Esophagus squamous epithelium (tissue), 5 donors: Measurements from ENCODE around the gene SELENOO. TPM values are rescaled to one million over a fixed set of nuclear protein-coding genes. Genes with fewer than 3 reads are reported as not detected.

Experiments
- DNase-seq: peaks from one replicate; lab custom pipeline; 2025; lab: John Stamatoyannopoulos, UW
- H3K27ac ChIP-seq, 4 donors: fragments of 200-600 bp; sonication (generic); one replicate each; pipeline ENCODE4 v1.5.1; 2016 to 2019; ENCODE audit warnings: mild to moderate bottlenecking in 1 of 4
- H3K27me3 ChIP-seq, 4 donors: fragments of 200-600 bp; sonication (generic); 1 replicate in 3 of 4; 2 replicates in 1 of 4; pipeline versions ENCODE4 v1.5.1 to v1.6.0; 2017 to 2021; ENCODE audit warnings: antibody characterized with exemption in 1 of 4
- H3K36me3 ChIP-seq, 3 donors: fragments of 200-600 bp; sonication (generic); one replicate each; pipeline ENCODE4 v1.5.1; 2016 to 2019
- H3K4me1 ChIP-seq, 3 donors: fragments of 200-600 bp; sonication (generic); one replicate each; pipeline ENCODE4 v1.5.1; 2017 to 2019
- H3K4me3 ChIP-seq, 4 donors: fragments of 200-600 bp; sonication (generic); 1 replicate in 3 of 4; 2 replicates in 1 of 4; pipeline ENCODE4 v1.5.1; 2016 to 2019; ENCODE audit warnings: mild to moderate bottlenecking in 2 of 4, moderate library complexity in 1 of 4
- H3K9me3 ChIP-seq, 3 donors: fragments of 200-600 bp; sonication (generic); one replicate each; pipeline ENCODE4 v1.5.1; 2016 to 2019
- CTCF ChIP-seq, 6 experiments: fragments of 450-650 bp in 4 of 6; fragments of 200-600 bp in 2 of 6; sonication (generic) in 2 of 6; IDR thresholded peaks; one replicate each; pipeline ENCODE4 v1.5.1; 2016 to 2019; ENCODE audit warnings: antibody characterized with exemption in 6 of 6, mild to moderate bottlenecking in 4 of 6, moderate library complexity in 4 of 6
- POLR2A ChIP-seq, 4 donors: fragments of 450-650 bp; IDR thresholded peaks; one replicate each; pipeline ENCODE4 v1.6.1; 2017; ENCODE audit warnings: antibody characterized with exemption in 4 of 4, mild to moderate bottlenecking in 4 of 4, moderate library complexity in 3 of 4
- WGBS, 2 donors: methylation state at CpG; one replicate each; pipeline ENCODE4 v1.1.5; 2018; 5-methylcytosine and 5-hydroxymethylcytosine counted together
- intact Hi-C: fragments of 100-400 bp; cut with DNase I; formaldehyde crosslinking; loops from one replicate; pipeline ENCODE4 v1.15.0; 2022
- total RNA-seq, 4 donors: library from RNA; depleted of rRNA; stranded (reverse); fragments of >200 nt; gene quantifications; one replicate each; pipeline ENCODE4 v1.1.0, GENCODE V29; 2016
- donor health status: DM: yes; HTN: yes; CAD: no.

The SELENOO gene
- total RNA-seq, 4 donors from 2014 or later, result 23.9 to 36.3 (median 27.0) TPM

GRCh38 chr22:50222508-50222907 is 21.7 kb downstream of the SELENOO start:
- no peak overlapping the region for H3K27ac ChIP-seq
- no peaks in the 10 kb centered on the region for H3K9me3 ChIP-seq
- intact Hi-C loops, result no loop called here
- DNase-seq, result no peak
- TF ChIP-seq CTCF (IDR thresholded peaks at IDR 0.05), result no peak
- TF ChIP-seq POLR2A (IDR thresholded peaks at IDR 0.05), result no peak
- 84 to 100% methylated on average over 1 to 4 of the region's 8 CpGs for WGBS, 2 donors
- H3K4me1 ChIP-seq, result peaks cover 0 to 11% (median 4%) of the 10 kb centered on the region in 3 donors
- H3K4me3 ChIP-seq, result no peak overlapping the region
- H3K36me3 ChIP-seq, result peaks cover 55 to 98% (median 67%) of the 10 kb centered on the region in 3 donors
- no peaks in the 10 kb centered on the region for H3K27me3 ChIP-seq

GRCh38 chr22:50224071-50224470 is 23.3 kb downstream of the SELENOO start:
- no peak overlapping the region for H3K4me3 ChIP-seq
- no peaks in the 10 kb centered on the region for H3K9me3 ChIP-seq
- no peak overlapping the region for H3K27ac ChIP-seq
- peaks cover 47 to 98% (median 61%) of the 10 kb centered on the region in 3 donors for H3K36me3 ChIP-seq
- no peaks in the 10 kb centered on the region for H3K27me3 ChIP-seq
- intact Hi-C loops, result no loop called here
- 92 to 94% methylated on average over 11 to 16 of the region's 16 CpGs for WGBS, 2 donors
- H3K4me1 ChIP-seq, result peaks cover 0 to 9% (median 4%) of the 10 kb centered on the region in 3 donors
- DNase-seq, result no peak
- TF ChIP-seq POLR2A (IDR thresholded peaks at IDR 0.05) (no peak), CTCF (IDR thresholded peaks at IDR 0.05) (no peak)

GRCh38 chr22:50225200-50225969 is 24.6 kb downstream of the SELENOO start:
- no CpG with 5 or more reads among the region's 24 CpGs for WGBS, 2 donors
- no peak for DNase-seq
- peaks cover 45 to 100% (median 65%) of the 10 kb centered on the region in 3 donors for H3K36me3 ChIP-seq

GRCh38 chr22:50226063-50226874 is 25.5 kb downstream of the SELENOO start:
- intact Hi-C loops, result no loop called here
- no peak for DNase-seq
- no peak overlapping the region for H3K4me3 ChIP-seq
- H3K36me3 ChIP-seq, result peaks cover 38 to 98% (median 58%) of the 10 kb centered on the region in 3 donors
- 98% methylated on average over 16 of the region's 31 CpGs; no CpG with 5 or more reads in 1 of the 2 donors for WGBS, 2 donors
- H3K27ac ChIP-seq, result no peak overlapping the region
- H3K4me1 ChIP-seq, result no peaks in the 10 kb centered on the region
- TF ChIP-seq POLR2A (IDR thresholded peaks at IDR 0.05), result no peak
- TF ChIP-seq CTCF (IDR thresholded peaks at IDR 0.05), result no peak
- H3K27me3 ChIP-seq, result no peaks in the 10 kb centered on the region
- no peaks in the 10 kb centered on the region for H3K9me3 ChIP-seq

More at GRCh38 chr22:50225200-50225969, 24.6 kb downstream of the SELENOO start:
- Histone ChIP-seq H3K27ac (no peak overlapping the region), H3K27me3 (no peaks in the 10 kb centered on the region), H3K4me3 (no peak overlapping the region), H3K4me1 (no peaks in the 10 kb centered on the region), H3K9me3 (no peaks in the 10 kb centered on the region)
- TF ChIP-seq CTCF (IDR thresholded peaks at IDR 0.05) (no peak), POLR2A (IDR thresholded peaks at IDR 0.05) (no peak)
- intact Hi-C loops, result no loop called here

- 90 to 100% methylated on average over 2 to 5 of the region's 18 CpGs for WGBS, 2 donors
- no peak overlapping the region for H3K27ac ChIP-seq
- no peak overlapping the region for H3K4me3 ChIP-seq
- H3K36me3 ChIP-seq, result peaks cover 32 to 98% (median 53%) of the 10 kb centered on the region in 3 donors
- TF ChIP-seq POLR2A (IDR thresholded peaks at IDR 0.05) (no peak), CTCF (IDR thresholded peaks at IDR 0.05) (no peak)
- DNase-seq, result no peak
- intact Hi-C loops, result no loop called here
- H3K4me1 ChIP-seq, result no peaks in the 10 kb centered on the region
- H3K27me3 ChIP-seq, result no peaks in the 10 kb centered on the region
- no peaks in the 10 kb centered on the region for H3K9me3 ChIP-seq
Observed at GRCh38 chr22:50226875-50227165, 26.0 kb downstream of the SELENOO start.
